CD14-positive monocyte (primary cell): ENCODE data around the gene RAI14. TPM values are rescaled to one million over a fixed set of nuclear protein-coding genes. Genes with fewer than 3 reads are reported as not detected.

ENCODE experiments used
- DNase-seq, 3 donors: peaks; one replicate each; pipeline ENCODE4 v3.0.0-alpha.2; 2011 to 2022
- H2AFZ ChIP-seq: 2 replicates; pipeline ENCODE4 v1.6.0; 2012; ENCODE audit warnings: mild to moderate bottlenecking, low read depth, low read length, inconsistent platforms; ENCODE audit not compliant: insufficient read depth, poor library complexity, severe bottlenecking
- H3K27ac ChIP-seq, 2 donors: 1 replicate in 1 of 2; 2 replicates in 1 of 2; pipeline ENCODE4 v1.5.1; 2012 to 2013; ENCODE audit warnings: low read length in 2 of 2, control low read depth in 1 of 2, inconsistent platforms in 1 of 2, low read depth in 1 of 2, mild to moderate bottlenecking in 1 of 2
- H3K27me3 ChIP-seq, 2 donors: one replicate each; pipeline versions ENCODE4 v1.6.0 to v1.6.1; 2011 to 2013; ENCODE audit warnings: low read length in 2 of 2; ENCODE audit not compliant: control insufficient read depth in 2 of 2, insufficient read depth in 2 of 2
- H3K36me3 ChIP-seq, 2 donors: replicated peaks in 1 of 2; 1 replicate in 1 of 2; 2 replicates in 1 of 2; pipeline versions ENCODE4 v1.5.1 to v1.6.1; 2012 to 2013; ENCODE audit warnings: low read length in 2 of 2, control low read depth in 1 of 2, inconsistent platforms in 1 of 2, mild to moderate bottlenecking in 1 of 2; ENCODE audit not compliant: insufficient read depth in 2 of 2, control insufficient read depth in 1 of 2
- H3K4me1 ChIP-seq, 2 donors: 1 replicate in 1 of 2; 2 replicates in 1 of 2; pipeline versions ENCODE4 v1.5.1 to v1.6.1; 2012 to 2013; ENCODE audit warnings: low read length in 2 of 2, control low read depth in 1 of 2, inconsistent platforms in 1 of 2, mild to moderate bottlenecking in 1 of 2, moderate library complexity in 1 of 2; ENCODE audit not compliant: insufficient read depth in 2 of 2, control insufficient read depth in 1 of 2
- H3K4me2 ChIP-seq: replicated peaks from 2 replicates; pipeline ENCODE3; 2012; ENCODE audit warnings: low read length, moderate library complexity, mild to moderate bottlenecking; ENCODE audit not compliant: poor library complexity, severe bottlenecking; ENCODE audit errors: extremely low read depth
- H3K4me3 ChIP-seq, 3 experiments: fragments of 200-600 bp in 1 of 3; sonication (generic) in 1 of 3; replicated peaks in 1 of 3; 1 replicate in 2 of 3; 2 replicates in 1 of 3; pipeline ENCODE4 v1.5.1; 2011 to 2013; ENCODE audit warnings: low read length in 3 of 3, mild to moderate bottlenecking in 3 of 3, control low read depth in 2 of 3, low read depth in 2 of 3, inconsistent platforms in 1 of 3, moderate library complexity in 1 of 3
- H3K79me2 ChIP-seq: 2 replicates; pipeline ENCODE4 v1.6.0; 2012; ENCODE audit warnings: mild to moderate bottlenecking, control low read depth, inconsistent platforms, low read length, moderate library complexity; ENCODE audit not compliant: insufficient read depth
- H3K9ac ChIP-seq: 2 replicates; pipeline ENCODE4 v1.6.0; 2017; ENCODE audit warnings: low read length, mild to moderate bottlenecking; ENCODE audit not compliant: insufficient read depth, poor library complexity, severe bottlenecking
- H3K9me3 ChIP-seq, 2 donors: replicated peaks in 1 of 2; 1 replicate in 1 of 2; 2 replicates in 1 of 2; pipeline versions ENCODE4 v1.5.1 to v1.6.1; 2012 to 2013; ENCODE audit warnings: low read length in 2 of 2, control low read depth in 1 of 2; ENCODE audit not compliant: control insufficient read depth in 1 of 2, insufficient read depth in 1 of 2
- H4K20me1 ChIP-seq: 2 replicates; pipeline ENCODE4 v1.6.0; 2012; ENCODE audit warnings: mild to moderate bottlenecking, low read length, control low read depth, moderate library complexity; ENCODE audit not compliant: insufficient read depth
- H3K27ac Mint-ChIP-seq, 7 donors: one replicate each; pipeline ENCODE4 v1.8.0; 2020; ENCODE audit warnings: mild to moderate bottlenecking in 7 of 7, mixed read lengths in 7 of 7, moderate library complexity in 6 of 7, inconsistent platforms in 2 of 7
- H3K27me3 Mint-ChIP-seq, 3 donors: one replicate each; pipeline ENCODE4 v1.8.0; 2021 to 2022; ENCODE audit warnings: low read depth in 3 of 3, mild to moderate bottlenecking in 3 of 3, mixed read lengths in 3 of 3, moderate library complexity in 3 of 3, inconsistent platforms in 1 of 3
- H3K36me3 Mint-ChIP-seq, 2 donors: one replicate each; pipeline ENCODE4 v1.8.0; 2020; ENCODE audit warnings: mixed read lengths in 2 of 2, inconsistent platforms in 1 of 2, mild to moderate bottlenecking in 1 of 2
- H3K4me1 Mint-ChIP-seq: one replicate; pipeline ENCODE4 v1.8.0; 2020; ENCODE audit warnings: mild to moderate bottlenecking, mixed read lengths
- H3K4me3 Mint-ChIP-seq, 2 donors: one replicate each; pipeline ENCODE4 v1.8.0; 2020; ENCODE audit warnings: mild to moderate bottlenecking in 2 of 2, mixed read lengths in 2 of 2, moderate library complexity in 1 of 2
- H3K9me3 Mint-ChIP-seq, 7 donors: one replicate each; pipeline ENCODE4 v1.8.0; 2020 to 2022; ENCODE audit warnings: mixed read lengths in 7 of 7, mild to moderate bottlenecking in 6 of 7, moderate library complexity in 6 of 7, inconsistent platforms in 2 of 7
- WGBS: methylation state at CpG from one replicate; pipeline ENCODE4 v1.1.5; 2013; ENCODE audit warnings: missing lambda C conversion rate; ENCODE audit not compliant: insufficient coverage; 5-methylcytosine and 5-hydroxymethylcytosine counted together
- intact Hi-C, 2 donors: fragments of 100-400 bp; cut with micrococcal nuclease; formaldehyde crosslinking; loops; one replicate each; pipeline versions ENCODE4 v1.15.0 to v1.15.1; 2023
- polyA plus RNA-seq, 3 donors: library from polyadenylated mRNA; depleted of rRNA in 1 of 3; unstranded in 2 of 3; stranded (reverse) in 1 of 3; fragments of 300-500 nt in 2 of 3; fragments of >200 nt in 1 of 3; fragmentation: Illumina TruSeq in 2 of 3; gene quantifications; 1 replicate in 2 of 3; 2 replicates in 1 of 3; pipeline ENCODE4 v1.2.3, GENCODE V29; 2012 to 2021
- TF ChIP-seq, protein P1 (sequence below): fragments of 200-600 bp; IDR thresholded peaks from one replicate; pipeline ENCODE4 v1.8.0; 2022; ENCODE audit warnings: antibody characterized with exemption, mild to moderate bottlenecking

The RAI14 gene
- polyA plus RNA-seq, 3 donors: 0.08 TPM; not detected in 2

DNA sequence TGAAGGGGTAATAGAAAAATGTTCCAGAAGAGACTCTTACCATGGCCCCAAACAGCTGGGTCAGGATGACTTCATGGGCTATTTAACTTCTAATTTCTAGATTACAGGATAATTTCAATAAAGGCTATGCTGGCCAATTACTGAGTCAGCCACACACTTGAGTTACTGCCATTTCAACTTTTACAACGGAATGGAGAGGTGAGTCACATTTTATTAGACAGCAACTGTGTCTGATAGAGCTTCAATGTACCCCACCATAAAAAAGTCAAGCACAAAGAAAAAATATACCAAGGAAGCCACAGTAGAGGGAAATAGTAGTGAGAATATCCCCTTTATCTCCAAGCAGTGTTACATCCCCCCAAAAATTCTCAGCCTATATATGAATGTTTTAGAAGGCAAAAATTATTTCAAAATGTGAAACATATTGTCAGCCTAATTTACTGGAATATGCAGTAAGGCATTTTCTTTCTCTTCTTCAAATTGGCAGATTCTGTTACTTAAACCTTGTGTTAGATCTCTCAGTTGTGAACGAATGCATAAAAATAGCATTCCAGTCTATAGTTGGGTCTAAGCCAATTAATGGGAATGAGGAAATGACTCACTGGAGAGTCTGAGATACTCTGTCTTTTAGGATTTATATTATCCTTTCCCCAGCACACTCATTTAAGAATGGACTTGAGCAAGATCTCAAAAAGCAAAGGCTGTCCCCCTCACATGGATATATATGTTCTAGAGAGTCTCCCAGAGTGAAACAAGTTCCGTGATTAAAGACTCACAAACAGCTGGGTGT is 47.1 kb upstream of the RAI14 start:
- Histone ChIP-seq H3K9ac (no peak overlapping the region), H3K4me1 (no peaks in the 10 kb centered on the region), H3K27ac (no peak overlapping the region), H3K27me3 (no peaks in the 10 kb centered on the region), H3K36me3 (no peaks in the 10 kb centered on the region), H3K9me3 (no peaks in the 10 kb centered on the region), H4K20me1 (no peaks in the 10 kb centered on the region), H3K4me3 (no peak overlapping the region), H3K79me2 (no peaks in the 10 kb centered on the region), H2AFZ (no peak overlapping the region), H3K4me2 (no peak overlapping the region)
- no peak overlapping the region for H3K27ac Mint-ChIP-seq
- H3K4me3 Mint-ChIP-seq: no peak overlapping the region
- TF ChIP-seq, protein P1, sequence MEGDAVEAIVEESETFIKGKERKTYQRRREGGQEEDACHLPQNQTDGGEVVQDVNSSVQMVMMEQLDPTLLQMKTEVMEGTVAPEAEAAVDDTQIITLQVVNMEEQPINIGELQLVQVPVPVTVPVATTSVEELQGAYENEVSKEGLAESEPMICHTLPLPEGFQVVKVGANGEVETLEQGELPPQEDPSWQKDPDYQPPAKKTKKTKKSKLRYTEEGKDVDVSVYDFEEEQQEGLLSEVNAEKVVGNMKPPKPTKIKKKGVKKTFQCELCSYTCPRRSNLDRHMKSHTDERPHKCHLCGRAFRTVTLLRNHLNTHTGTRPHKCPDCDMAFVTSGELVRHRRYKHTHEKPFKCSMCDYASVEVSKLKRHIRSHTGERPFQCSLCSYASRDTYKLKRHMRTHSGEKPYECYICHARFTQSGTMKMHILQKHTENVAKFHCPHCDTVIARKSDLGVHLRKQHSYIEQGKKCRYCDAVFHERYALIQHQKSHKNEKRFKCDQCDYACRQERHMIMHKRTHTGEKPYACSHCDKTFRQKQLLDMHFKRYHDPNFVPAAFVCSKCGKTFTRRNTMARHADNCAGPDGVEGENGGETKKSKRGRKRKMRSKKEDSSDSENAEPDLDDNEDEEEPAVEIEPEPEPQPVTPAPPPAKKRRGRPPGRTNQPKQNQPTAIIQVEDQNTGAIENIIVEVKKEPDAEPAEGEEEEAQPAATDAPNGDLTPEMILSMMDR: no peak
- peaks cover 0 to 2% (median 1%) of the 10 kb centered on the region in 3 donors for H3K27me3 Mint-ChIP-seq
- DNase-seq: no peak
- intact Hi-C loops: no loop called here
- no peaks in the 10 kb centered on the region for H3K4me1 Mint-ChIP-seq
- peaks cover 0 to 3% (median 2%) of the 10 kb centered on the region in 7 donors for H3K9me3 Mint-ChIP-seq
- H3K36me3 Mint-ChIP-seq: no peaks in the 10 kb centered on the region
- WGBS: no CpG with 5 or more reads among the region's 3 CpGs

DNA sequence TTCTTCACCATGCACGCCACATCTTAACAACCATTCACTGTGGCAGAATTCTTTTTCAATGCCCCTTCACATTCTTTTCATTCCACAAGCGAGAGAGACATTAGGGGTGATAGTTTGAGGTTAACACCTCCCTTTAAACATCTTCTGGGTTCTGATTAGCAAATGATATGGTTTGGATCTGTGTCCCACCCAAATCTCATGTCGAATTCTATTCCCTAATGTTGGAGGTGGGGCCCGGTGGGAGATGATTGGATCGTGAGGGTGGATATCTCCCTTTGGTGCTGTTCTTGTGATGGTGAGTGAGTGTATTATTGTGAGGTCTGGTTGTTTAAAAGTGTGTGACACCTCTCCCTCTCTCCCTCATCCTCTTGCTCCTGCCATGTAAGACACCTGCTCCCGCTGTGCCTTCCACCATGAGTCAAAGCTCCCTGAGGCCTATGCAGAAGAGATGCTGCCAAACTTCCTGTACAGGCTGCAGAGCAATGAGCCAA is 46.1 kb upstream of the RAI14 start:
- Histone ChIP-seq H3K4me2 (no peak overlapping the region), H3K27ac (no peak overlapping the region), H3K27me3 (no peaks in the 10 kb centered on the region), H3K36me3 (no peaks in the 10 kb centered on the region), H3K9me3 (no peaks in the 10 kb centered on the region), H3K9ac (no peak overlapping the region), H4K20me1 (no peaks in the 10 kb centered on the region), H3K4me1 (no peaks in the 10 kb centered on the region), H2AFZ (no peak overlapping the region), H3K79me2 (no peaks in the 10 kb centered on the region), H3K4me3 (no peak overlapping the region)
- Mint-ChIP-seq H3K27ac (no peak overlapping the region), H3K36me3 (no peaks in the 10 kb centered on the region), H3K4me3 (no peak overlapping the region), H3K9me3 (peaks cover 0 to 3% (median 2%) of the 10 kb centered on the region in 7 donors), H3K4me1 (no peaks in the 10 kb centered on the region), H3K27me3 (peaks cover 0 to 3% (median 2%) of the 10 kb centered on the region in 3 donors)
- TF ChIP-seq, protein P1: no peak
- WGBS: no CpG with 5 or more reads among the region's 6 CpGs
- intact Hi-C loops: no loop called here
- DNase-seq: no peak
